AG08395 (cell line): ENCODE results near the gene ZKSCAN8.
"Not testable (repeated sequence)": the region's sequence is repeated elsewhere in the genome, so short reads cannot be mapped to it uniquely, and the experiment has no call there.

ENCODE experiments used
- DNase-seq: peaks from one replicate; pipeline ENCODE4 v3.0.0; 2012; ENCODE audit warnings: mixed read lengths, low spot score

Gene ZKSCAN8

GRCh38 chr6:28141500-28142329 is at the start of gene ZKSCAN8:
TSS of gene ZKSCAN8 (plus strand) at chr6:28141883. CDS start at chr6:28148408, 6,525 bp downstream.
- peak; percentile 86 for DNase-seq

- DNase-seq = not testable (repeated sequence)
These were observed 39.5 kb upstream of the ZKSCAN8 start for GRCh38 chr6:28102222-28102621.

GRCh38 chr6:28102699-28103098 is 39.0 kb upstream of the ZKSCAN8 start:
- not testable (repeated sequence) for DNase-seq

GRCh38 chr6:28104392-28105244 is 37.1 kb upstream of the ZKSCAN8 start:
- peak; percentile 88 for DNase-seq

- DNase-seq = peak; percentile 18
These were observed 36.4 kb upstream of the ZKSCAN8 start for GRCh38 chr6:28105245-28105639.

GRCh38 chr6:28107506-28107905 is 34.2 kb upstream of the ZKSCAN8 start:
- no peak for DNase-seq

GRCh38 chr6:28111964-28112363 is 29.7 kb upstream of the ZKSCAN8 start:
- DNase-seq = no peak

DNA sequence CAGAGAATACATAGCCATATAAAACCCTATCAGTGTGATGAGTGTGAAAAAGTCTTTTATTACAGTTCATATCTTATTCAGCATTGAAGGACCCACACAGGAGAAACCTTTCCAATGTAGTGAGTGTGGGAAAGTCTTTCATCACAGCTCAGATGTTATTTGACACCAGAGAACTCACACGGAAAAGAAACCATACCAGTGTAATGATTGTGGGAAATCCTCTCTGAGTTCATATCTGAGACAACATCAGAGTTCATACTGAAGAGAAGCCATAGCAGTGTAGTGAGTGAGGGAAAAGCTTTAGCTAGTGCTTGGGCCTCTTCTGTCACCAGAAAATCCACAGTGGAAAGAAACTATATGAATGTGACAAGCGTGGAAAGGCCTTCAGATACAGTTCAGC is 25.9 kb upstream of the ZKSCAN8 start:
- no peak for DNase-seq

- no peak for DNase-seq
These were observed 24.2 kb upstream of the ZKSCAN8 start for GRCh38 chr6:28117386-28118050.

GRCh38 chr6:28118217-28118616 is 23.5 kb upstream of the ZKSCAN8 start:
- DNase-seq = no peak

GRCh38 chr6:28121876-28122275 is 19.8 kb upstream of the ZKSCAN8 start:
- no peak for DNase-seq

- DNase-seq = not testable (repeated sequence)
These were observed 19.4 kb upstream of the ZKSCAN8 start for GRCh38 chr6:28122283-28122682.

GRCh38 chr6:28124350-28124970 is 17.2 kb upstream of the ZKSCAN8 start, which contains the start of gene ZSCAN16:
TSS of gene ZSCAN16 (plus strand) at chr6:28124609. CDS start at chr6:28125444, 835 bp downstream.
- DNase-seq = peak; percentile 89

DNA sequence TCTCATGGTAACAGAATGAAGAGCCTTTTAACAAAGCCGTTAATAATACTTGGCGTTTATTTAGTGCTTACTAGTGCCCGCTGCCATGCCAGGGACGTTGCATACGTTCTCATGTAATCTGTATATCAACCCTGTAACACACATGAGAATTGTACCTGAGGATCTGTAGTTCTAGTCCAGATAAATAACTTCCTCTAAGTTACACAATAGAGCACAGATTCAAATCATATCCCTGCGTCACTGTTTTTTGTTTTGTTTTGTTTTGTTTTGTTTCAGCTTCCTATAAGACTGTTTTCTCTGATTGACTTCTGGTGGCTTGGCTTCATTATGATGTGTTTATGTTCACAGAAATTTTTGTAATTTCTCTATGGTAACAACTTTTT is 16.7 kb upstream of the ZKSCAN8 start:
- no peak for DNase-seq

GRCh38 chr6:28125401-28125800 is 16.3 kb upstream of the ZKSCAN8 start:
- DNase-seq = no peak

DNA sequence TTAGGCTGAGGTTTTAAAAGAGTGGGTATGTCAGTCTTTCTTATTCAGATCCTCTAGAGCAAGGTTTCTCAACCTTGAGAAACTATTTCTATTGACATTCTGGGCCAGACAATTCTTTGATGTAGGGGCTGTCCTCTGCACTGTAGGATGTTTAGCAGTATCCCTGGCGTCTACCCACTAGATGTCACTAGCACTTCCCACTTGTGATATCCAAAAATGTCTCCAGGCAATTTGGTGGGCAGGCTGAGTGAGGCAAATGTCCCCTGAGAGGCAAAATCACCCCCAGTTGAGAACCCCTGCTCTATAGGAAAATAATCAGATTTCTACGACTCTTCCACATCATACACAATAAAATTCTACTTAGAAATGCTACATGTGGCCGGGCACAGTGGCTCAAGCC is 7.7 kb upstream of the ZKSCAN8 start:
- peak; percentile 25 for DNase-seq

DNA sequence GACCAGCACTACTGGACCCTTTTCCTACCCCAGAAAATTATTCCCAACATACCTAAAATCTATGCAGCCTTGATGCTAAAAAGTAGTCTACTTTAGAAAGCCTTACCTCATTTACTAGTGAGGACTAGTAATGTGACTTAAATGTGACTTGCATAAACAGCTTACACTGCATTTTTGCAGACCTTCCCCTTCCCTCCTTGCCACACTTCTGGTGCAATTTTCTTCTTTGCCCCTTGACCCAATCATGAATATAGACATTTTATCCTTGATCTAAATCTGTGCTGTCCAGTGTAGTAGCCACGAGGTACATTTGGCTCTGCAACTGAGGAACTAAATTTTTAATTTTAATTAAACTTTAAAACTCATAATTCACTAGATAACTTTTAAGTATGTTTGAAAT is 7.0 kb upstream of the ZKSCAN8 start:
- DNase-seq = no peak

DNA sequence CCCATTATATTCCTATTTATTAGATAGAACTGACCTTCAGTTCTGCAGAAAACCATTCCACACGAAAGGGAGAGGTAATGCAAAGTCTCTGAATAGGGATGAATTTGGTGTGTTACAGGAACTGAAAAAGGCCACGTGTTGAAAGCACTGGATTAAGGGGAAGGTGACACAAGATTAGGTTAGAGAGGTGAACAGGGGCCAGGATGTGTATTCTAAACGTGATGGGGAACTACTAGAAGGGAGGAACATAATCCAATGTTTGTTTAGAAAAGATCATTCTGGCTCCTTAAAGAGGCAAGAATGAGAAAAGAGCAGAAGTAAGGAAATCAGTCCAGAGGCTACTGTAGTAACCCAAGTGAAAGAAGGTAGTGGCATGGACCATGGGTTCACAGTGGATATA is 6.3 kb upstream of the ZKSCAN8 start:
- no peak for DNase-seq

- DNase-seq = peak; percentile 90
These were observed 4.8 kb upstream of the ZKSCAN8 start for GRCh38 chr6:28136585-28137504.

GRCh38 chr6:28137505-28137981 is 4.1 kb upstream of the ZKSCAN8 start:
- DNase-seq = no peak
